Activated CD8-positive, alpha-beta T cell treated with anti-CD3 and anti-CD28 coated beads, Interleukin-2, amount 10 ng/mL, durations not matched to agents 7 days and 5 days (primary cell): Measurements from ENCODE around the gene BRD2. TPM values are rescaled to one million over a fixed set of nuclear protein-coding genes. Genes with fewer than 3 reads are reported as not detected.

Source experiments
- ATAC-seq: fragments of 150-1000 bp; cut with Tn5 transposase; one replicate; pipeline ENCODE4 v1.10.0; 2021; ENCODE audit warnings: moderate library complexity
- CTCF ChIA-PET: fragments of 350-600 bp; sonication (Branson Sonifier 250); formaldehyde crosslinking; loops from one replicate; lab custom pipeline; 2021; ENCODE audit warnings: antibody characterized with exemption; lab: Charles Lee
- POLR2A ChIA-PET: fragments of 350-600 bp; sonication (Branson Sonifier 250); formaldehyde crosslinking; loops from one replicate; lab custom pipeline; 2021; ENCODE audit warnings: antibody characterized with exemption; lab: Charles Lee
- DNase-seq: peaks from one replicate; pipeline ENCODE4 v3.0.0-alpha.2; 2020
- H3K27ac Mint-ChIP-seq: one replicate; pipeline ENCODE4 v1.8.0; 2021; ENCODE audit warnings: mild to moderate bottlenecking, mixed read lengths
- H3K27me3 Mint-ChIP-seq: one replicate; pipeline ENCODE4 v1.8.0; 2021; ENCODE audit warnings: low read depth, mixed read lengths
- H3K36me3 Mint-ChIP-seq: one replicate; pipeline ENCODE4 v1.8.0; 2021; ENCODE audit warnings: low read depth, mixed read lengths
- H3K4me1 Mint-ChIP-seq: one replicate; pipeline ENCODE4 v1.8.0; 2021; ENCODE audit warnings: low read depth, mixed read lengths
- H3K4me3 Mint-ChIP-seq: one replicate; pipeline ENCODE4 v1.8.0; 2021; ENCODE audit warnings: mild to moderate bottlenecking, mixed read lengths
- H3K9me3 Mint-ChIP-seq: one replicate; pipeline ENCODE4 v1.8.0; 2022; ENCODE audit warnings: mixed read lengths; ENCODE audit not compliant: insufficient read depth
- total RNA-seq, 2 experiments: library from RNA; stranded (reverse); gene quantifications; one replicate each; pipeline ENCODE4 v1.2.3, GENCODE V29; 2021

The BRD2 gene
- total RNA-seq, 2 experiments from 2014 or later, result 299 to 313 TPM

GRCh38 chr6:32979720-32980487 lies 11.5 kb downstream of the BRD2 start:
- peaks cover 76% of the 10 kb centered on the region for H3K36me3 Mint-ChIP-seq
- H3K9me3 Mint-ChIP-seq, result no peaks in the 10 kb centered on the region
- POLR2A ChIA-PET, result interaction anchor here (0.5 to 14.3 kb wide), 6 partner anchors 9 to 137 kb away, joined by 3 to 263 read pairs (median 4); partner anchors contain the start of genes BRD2 and HLA-DMB

GRCh38 chr6:32980488-32981038 lies 12.2 kb downstream of the BRD2 start:
- ATAC-seq, result no peak
- H3K27me3 Mint-ChIP-seq, result no peaks in the 10 kb centered on the region
- no peak overlapping the region for H3K27ac Mint-ChIP-seq
- peaks cover 58% of the 10 kb centered on the region for H3K4me1 Mint-ChIP-seq
- DNase-seq, result no peak
- no peak overlapping the region for H3K4me3 Mint-ChIP-seq
- no peaks in the 10 kb centered on the region for H3K9me3 Mint-ChIP-seq
- H3K36me3 Mint-ChIP-seq, result peaks cover 69% of the 10 kb centered on the region
- CTCF ChIA-PET, result interaction anchor here (0.6 to 13.4 kb wide), 9 partner anchors 9 to 142 kb away, joined by 3 to 240 read pairs (median 5); partner anchors contain the start of genes HLA-DMA, TAP1 and TAP2
- POLR2A ChIA-PET, result interaction anchor here (0.6 to 14.3 kb wide), 7 partner anchors 10 to 138 kb away, joined by 3 to 263 read pairs (median 4); partner anchors contain the start of genes BRD2 and HLA-DMB

More at GRCh38 chr6:32979720-32980487, 11.5 kb downstream of the BRD2 start:
- CTCF ChIA-PET, result interaction anchor here (0.9 to 13.4 kb wide), 8 partner anchors 8 to 142 kb away, joined by 3 to 240 read pairs (median 6); partner anchors contain the start of genes HLA-DMA, TAP1 and TAP2
- DNase-seq (no peak), ATAC-seq (no peak)
- H3K4me1 Mint-ChIP-seq, result peaks cover 62% of the 10 kb centered on the region
- no peaks in the 10 kb centered on the region for H3K27me3 Mint-ChIP-seq
- H3K27ac Mint-ChIP-seq, result no peak overlapping the region
- H3K4me3 Mint-ChIP-seq, result no peak overlapping the region

- Mint-ChIP-seq H3K9me3 (no peaks in the 10 kb centered on the region), H3K27ac (no peak overlapping the region), H3K4me3 (no peak overlapping the region), H3K36me3 (peaks cover 53% of the 10 kb centered on the region), H3K4me1 (peaks cover 41% of the 10 kb centered on the region), H3K27me3 (peaks cover 3% of the 10 kb centered on the region)
- ChIA-PET CTCF (interaction anchor here (0.9 to 13.4 kb wide), 7 partner anchors 10 to 144 kb away, joined by 3 to 240 read pairs (median 6); partner anchors contain the start of genes HLA-DMA and TAP2), POLR2A (interaction anchor here (1.1 to 14.3 kb wide), 2 partner anchors 11 to 42 kb away, joined by 3 to 263 read pairs; partner anchors contain the start of gene BRD2)
- DNase-seq (no peak), ATAC-seq (no peak)
Observed at GRCh38 chr6:32982084-32982701, 13.8 kb downstream of the BRD2 start.

- Mint-ChIP-seq H3K27me3 (peaks cover 3% of the 10 kb centered on the region), H3K27ac (peak overlapping the region; percentile 2), H3K4me3 (no peak overlapping the region), H3K4me1 (peaks cover 34% of the 10 kb centered on the region), H3K36me3 (peaks cover 46% of the 10 kb centered on the region), H3K9me3 (no peaks in the 10 kb centered on the region)
- ChIA-PET POLR2A (interaction anchor here (1.1 to 14.3 kb wide), 2 partner anchors 12 to 43 kb away, joined by 3 to 263 read pairs; partner anchors contain the start of gene BRD2), CTCF (interaction anchor here (0.8 to 13.4 kb wide), 19 partner anchors 9 to 145 kb away, joined by 3 to 240 read pairs (median 21); partner anchors contain the start of genes BRD2, HLA-DMA and TAP2)
- no peak for DNase-seq
- ATAC-seq, result peak; percentile 7
Observed at GRCh38 chr6:32982702-32983492, 14.5 kb downstream of the BRD2 start.

- Mint-ChIP-seq H3K27me3 (peaks cover 3% of the 10 kb centered on the region), H3K9me3 (no peaks in the 10 kb centered on the region), H3K4me3 (no peak overlapping the region), H3K4me1 (peaks cover 29% of the 10 kb centered on the region), H3K36me3 (peaks cover 40% of the 10 kb centered on the region), H3K27ac (peak overlapping the region; percentile 50)
- peak; percentile 6 for ATAC-seq
- no peak for DNase-seq
- POLR2A ChIA-PET, result interaction anchor here (0.6 to 14.3 kb wide), 3 partner anchors 12 to 52 kb away, joined by 3 to 263 read pairs (median 3); partner anchors contain the start of gene BRD2
- CTCF ChIA-PET, result interaction anchor here (0.8 to 13.4 kb wide), 25 partner anchors 9 to 158 kb away, joined by 3 to 240 read pairs (median 21); partner anchors contain the start of genes BRD2, HLA-DMA, PSMB8 and PSMB9
Observed at GRCh38 chr6:32983493-32983848, 15.1 kb downstream of the BRD2 start.

GRCh38 chr6:32983964-32984621 lies 15.7 kb downstream of the BRD2 start:
- ATAC-seq, result peak; percentile 12
- Mint-ChIP-seq H3K4me1 (peaks cover 25% of the 10 kb centered on the region), H3K27me3 (peaks cover 3% of the 10 kb centered on the region), H3K36me3 (peaks cover 34% of the 10 kb centered on the region), H3K9me3 (no peaks in the 10 kb centered on the region), H3K27ac (peak overlapping the region; percentile 58), H3K4me3 (no peak overlapping the region)
- no peak for DNase-seq
- ChIA-PET CTCF (interaction anchor here (0.6 to 13.4 kb wide), 78 partner anchors 9 to 788 kb away, joined by 3 to 240 read pairs (median 5); partner anchors contain the start of genes BRD2, HLA-DMA, HLA-DMB and HLA-DOA), POLR2A (interaction anchor here (0.6 to 14.3 kb wide), 11 partner anchors 13 to 146 kb away, joined by 3 to 263 read pairs (median 4); partner anchors contain the start of genes BRD2, PSMB8, TAP1 and TAP2)

GRCh38 chr6:32984622-32985389 lies 16.4 kb downstream of the BRD2 start:
- peak; percentile 78 for ATAC-seq

GRCh38 chr6:32989368-32989767 lies 21.0 kb downstream of the BRD2 start:
- Mint-ChIP-seq H3K27me3 (peaks cover 21% of the 10 kb centered on the region), H3K4me3 (no peak overlapping the region), H3K9me3 (no peaks in the 10 kb centered on the region), H3K27ac (no peak overlapping the region), H3K4me1 (peaks cover 6% of the 10 kb centered on the region), H3K36me3 (no peaks in the 10 kb centered on the region)
- ChIA-PET CTCF (interaction anchor here (0.8 to 13.4 kb wide), 13 partner anchors 11 to 430 kb away, joined by 3 to 240 read pairs (median 4); partner anchors contain the start of gene HLA-DMA), POLR2A (interaction anchor here (0.6 to 14.3 kb wide), 2 partner anchors 18 to 1015 kb away, joined by 3 to 263 read pairs; partner anchors contain the start of gene BRD2)
- no peak for ATAC-seq
- no peak for DNase-seq

More at GRCh38 chr6:32984622-32985389, 16.4 kb downstream of the BRD2 start:
- ChIA-PET CTCF (interaction anchor here (0.6 to 13.4 kb wide), 80 partner anchors 9 to 789 kb away, joined by 3 to 240 read pairs (median 5); partner anchors contain the start of genes BRD2, HLA-DMA, HLA-DMB and HLA-DOA), POLR2A (interaction anchor here (0.7 to 14.3 kb wide), 10 partner anchors 14 to 147 kb away, joined by 3 to 263 read pairs (median 4); partner anchors contain the start of genes BRD2, PSMB8, TAP1 and TAP2)
- H3K27me3 Mint-ChIP-seq, result peaks cover 3% of the 10 kb centered on the region
- H3K4me1 Mint-ChIP-seq, result peaks cover 25% of the 10 kb centered on the region
- H3K36me3 Mint-ChIP-seq, result peaks cover 27% of the 10 kb centered on the region
- H3K27ac Mint-ChIP-seq, result peak overlapping the region; percentile 58
- H3K9me3 Mint-ChIP-seq, result no peaks in the 10 kb centered on the region
- no peak overlapping the region for H3K4me3 Mint-ChIP-seq
- peak; percentile 93 for DNase-seq

- Mint-ChIP-seq H3K4me1 (peaks cover 3% of the 10 kb centered on the region), H3K4me3 (no peak overlapping the region), H3K27ac (no peak overlapping the region), H3K36me3 (no peaks in the 10 kb centered on the region), H3K9me3 (no peaks in the 10 kb centered on the region), H3K27me3 (peaks cover 28% of the 10 kb centered on the region)
- ATAC-seq (no peak), DNase-seq (no peak)
- POLR2A ChIA-PET, result no interaction called here
- CTCF ChIA-PET, result no interaction called here
Observed at GRCh38 chr6:32991972-32992371, 23.6 kb downstream of the BRD2 start.
